GM12875 (cell line): ENCODE measurements around the gene SLC6A13.

Source experiments
- H3K4me3 ChIP-seq: one replicate; pipeline ENCODE4 v1.5.1; 2011; ENCODE audit warnings: low read depth, low read length, control low read depth
- TF ChIP-seq, protein P1 (sequence below): IDR thresholded peaks from 2 replicates; pipeline ENCODE4 v1.5.1; 2011; ENCODE audit warnings: low read depth, mild to moderate bottlenecking, control low read depth, inconsistent platforms, low read length, moderate library complexity, borderline replicate concordance; ENCODE audit not compliant: insufficient read depth

The SLC6A13 gene

GRCh38 chr12:177336-177979 lies 85.2 kb downstream of the SLC6A13 start:
- no peak overlapping the region for H3K4me3 ChIP-seq

GRCh38 chr12:176321-177181 lies 86.1 kb downstream of the SLC6A13 start:
- TF ChIP-seq, protein P1, sequence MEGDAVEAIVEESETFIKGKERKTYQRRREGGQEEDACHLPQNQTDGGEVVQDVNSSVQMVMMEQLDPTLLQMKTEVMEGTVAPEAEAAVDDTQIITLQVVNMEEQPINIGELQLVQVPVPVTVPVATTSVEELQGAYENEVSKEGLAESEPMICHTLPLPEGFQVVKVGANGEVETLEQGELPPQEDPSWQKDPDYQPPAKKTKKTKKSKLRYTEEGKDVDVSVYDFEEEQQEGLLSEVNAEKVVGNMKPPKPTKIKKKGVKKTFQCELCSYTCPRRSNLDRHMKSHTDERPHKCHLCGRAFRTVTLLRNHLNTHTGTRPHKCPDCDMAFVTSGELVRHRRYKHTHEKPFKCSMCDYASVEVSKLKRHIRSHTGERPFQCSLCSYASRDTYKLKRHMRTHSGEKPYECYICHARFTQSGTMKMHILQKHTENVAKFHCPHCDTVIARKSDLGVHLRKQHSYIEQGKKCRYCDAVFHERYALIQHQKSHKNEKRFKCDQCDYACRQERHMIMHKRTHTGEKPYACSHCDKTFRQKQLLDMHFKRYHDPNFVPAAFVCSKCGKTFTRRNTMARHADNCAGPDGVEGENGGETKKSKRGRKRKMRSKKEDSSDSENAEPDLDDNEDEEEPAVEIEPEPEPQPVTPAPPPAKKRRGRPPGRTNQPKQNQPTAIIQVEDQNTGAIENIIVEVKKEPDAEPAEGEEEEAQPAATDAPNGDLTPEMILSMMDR = no peak

More at GRCh38 chr12:177336-177979, 85.2 kb downstream of the SLC6A13 start:
- TF ChIP-seq, protein P1 = no peak

GRCh38 chr12:175759-176158 lies 86.9 kb downstream of the SLC6A13 start:
- TF ChIP-seq, protein P1 = no peak

More at GRCh38 chr12:176321-177181, 86.1 kb downstream of the SLC6A13 start:
- H3K4me3 ChIP-seq = no peak overlapping the region

GRCh38 chr12:175250-175649 lies 87.4 kb downstream of the SLC6A13 start:
- H3K4me3 ChIP-seq = no peak overlapping the region
- TF ChIP-seq, protein P1 = no peak

More at GRCh38 chr12:175759-176158, 86.9 kb downstream of the SLC6A13 start:
- no peak overlapping the region for H3K4me3 ChIP-seq

GRCh38 chr12:174596-174995 lies 88.0 kb downstream of the SLC6A13 start:
- no peak overlapping the region for H3K4me3 ChIP-seq
- TF ChIP-seq, protein P1 = no peak

- TF ChIP-seq, protein P1 = no peak
- H3K4me3 ChIP-seq = no peak overlapping the region
Observed at GRCh38 chr12:174124-174523, 88.5 kb downstream of the SLC6A13 start.

DNA sequence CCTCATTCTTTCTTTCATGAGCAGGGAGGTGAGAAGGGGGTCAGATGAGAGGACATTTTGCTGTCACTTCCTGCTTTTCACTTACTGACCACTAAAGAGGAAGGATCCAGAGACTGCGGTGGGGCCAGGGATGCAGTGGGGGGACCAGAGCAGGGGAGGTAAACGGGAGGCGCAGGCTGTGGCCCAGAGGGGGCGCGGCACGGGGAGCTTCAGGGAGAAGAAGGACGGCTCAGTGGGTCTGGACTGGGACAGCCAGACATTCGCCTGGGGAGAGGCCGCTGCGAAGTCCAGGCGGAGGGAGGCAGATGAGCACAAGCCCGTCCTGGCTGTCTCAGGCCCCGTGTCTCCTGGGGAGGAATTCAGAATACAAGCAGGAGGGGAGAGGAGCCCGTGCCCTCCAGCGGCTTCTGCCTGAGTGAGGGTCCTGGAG lies 89.9 kb downstream of the SLC6A13 start:
- no peak overlapping the region for H3K4me3 ChIP-seq
- TF ChIP-seq, protein P1 = no peak
